ENCODE results near the gene NRG3. TPM values are rescaled to one million over a fixed set of nuclear protein-coding genes. Genes with fewer than 3 reads are reported as not detected.

Gene NRG3
- total RNA-seq, 1 donor from 2014 or later = not detected

DNA sequence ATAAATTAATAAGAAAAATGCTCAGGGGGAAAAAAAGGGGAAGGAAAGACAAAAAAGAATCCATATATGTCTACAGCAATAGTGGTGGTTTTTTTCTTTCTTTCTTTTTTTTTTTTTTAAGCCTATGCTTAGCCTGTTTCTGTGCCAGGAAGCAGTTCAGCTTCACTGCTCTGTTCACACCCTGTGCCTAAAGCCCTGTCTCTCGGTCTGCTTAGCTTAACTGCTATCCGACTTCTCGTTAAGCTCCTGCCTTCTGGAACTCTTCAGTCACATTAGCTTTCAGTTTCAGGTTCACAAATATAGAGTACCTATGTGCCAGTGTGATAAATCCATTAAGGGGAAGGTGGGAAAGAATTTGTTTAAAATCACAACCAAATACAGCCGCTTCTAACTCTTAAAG lies 26.5 kb upstream of the NRG3 start:
- H3K4me3 ChIP-seq (ENCODE audit: low read depth, low read length) = no peak overlapping the region
- no peak for DNase-seq (ENCODE audit: low read depth)
- no peaks in the 10 kb centered on the region for H3K27me3 ChIP-seq (ENCODE audit: control insufficient read depth, insufficient read depth, low read length)
- no peak for FAIRE-seq
- TF ChIP-seq, protein P1, sequence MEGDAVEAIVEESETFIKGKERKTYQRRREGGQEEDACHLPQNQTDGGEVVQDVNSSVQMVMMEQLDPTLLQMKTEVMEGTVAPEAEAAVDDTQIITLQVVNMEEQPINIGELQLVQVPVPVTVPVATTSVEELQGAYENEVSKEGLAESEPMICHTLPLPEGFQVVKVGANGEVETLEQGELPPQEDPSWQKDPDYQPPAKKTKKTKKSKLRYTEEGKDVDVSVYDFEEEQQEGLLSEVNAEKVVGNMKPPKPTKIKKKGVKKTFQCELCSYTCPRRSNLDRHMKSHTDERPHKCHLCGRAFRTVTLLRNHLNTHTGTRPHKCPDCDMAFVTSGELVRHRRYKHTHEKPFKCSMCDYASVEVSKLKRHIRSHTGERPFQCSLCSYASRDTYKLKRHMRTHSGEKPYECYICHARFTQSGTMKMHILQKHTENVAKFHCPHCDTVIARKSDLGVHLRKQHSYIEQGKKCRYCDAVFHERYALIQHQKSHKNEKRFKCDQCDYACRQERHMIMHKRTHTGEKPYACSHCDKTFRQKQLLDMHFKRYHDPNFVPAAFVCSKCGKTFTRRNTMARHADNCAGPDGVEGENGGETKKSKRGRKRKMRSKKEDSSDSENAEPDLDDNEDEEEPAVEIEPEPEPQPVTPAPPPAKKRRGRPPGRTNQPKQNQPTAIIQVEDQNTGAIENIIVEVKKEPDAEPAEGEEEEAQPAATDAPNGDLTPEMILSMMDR (IDR thresholded peaks at IDR 0.05; ENCODE audit: insufficient read depth, low read length, severe bottlenecking) = no peak
- no peaks in the 10 kb centered on the region for H3K36me3 ChIP-seq (ENCODE audit: control insufficient read depth, insufficient read depth, low read length)

DNA sequence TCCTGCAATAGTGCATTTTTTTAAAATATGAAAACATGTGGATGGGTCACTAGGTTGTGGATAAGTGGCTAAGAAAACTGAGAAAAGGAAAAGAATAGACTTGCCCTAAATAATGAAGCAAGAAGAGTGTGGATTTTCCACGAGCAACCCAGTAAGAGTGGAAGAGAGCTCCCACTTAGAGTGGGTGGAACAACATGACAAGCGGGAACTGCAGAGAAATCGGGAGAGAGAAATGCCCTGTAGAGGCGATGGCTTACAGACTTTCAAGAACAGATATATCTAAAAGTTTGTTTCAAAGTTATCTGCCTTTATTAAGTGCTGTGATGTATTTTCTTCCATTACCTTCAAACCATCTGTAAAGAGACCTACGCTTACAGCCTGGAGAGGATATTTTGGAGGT lies 26.1 kb upstream of the NRG3 start:
- Histone ChIP-seq H3K36me3 (ENCODE audit: control insufficient read depth, insufficient read depth, low read length) (no peaks in the 10 kb centered on the region), H3K4me3 (ENCODE audit: low read depth, low read length) (no peak overlapping the region), H3K27me3 (ENCODE audit: control insufficient read depth, insufficient read depth, low read length) (no peaks in the 10 kb centered on the region)
- TF ChIP-seq, protein P1 (IDR thresholded peaks at IDR 0.05; ENCODE audit: insufficient read depth, low read length, severe bottlenecking) = no peak
- FAIRE-seq (no peak), DNase-seq (ENCODE audit: low read depth) (no peak)

DNA sequence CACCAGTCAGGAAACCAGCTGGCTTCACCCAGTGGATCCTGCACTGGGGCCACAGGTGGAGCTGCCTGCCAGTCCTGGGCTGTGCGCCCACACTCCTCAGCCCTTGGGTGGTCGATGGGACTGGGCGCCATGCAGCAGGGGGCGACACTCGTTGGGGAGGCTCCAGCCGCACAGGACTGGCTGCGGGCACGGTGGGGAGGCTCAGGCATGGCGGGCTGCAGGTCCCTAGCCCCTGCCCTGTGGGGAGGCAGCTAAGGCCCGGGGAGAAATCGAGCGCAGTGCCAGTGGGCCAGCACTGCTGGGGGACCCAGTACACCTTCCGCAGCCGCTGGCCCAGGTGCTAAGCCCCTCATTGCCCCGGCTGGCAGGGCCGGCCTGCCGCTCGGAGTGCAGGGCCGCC lies 12.4 kb upstream of the NRG3 start:
- Histone ChIP-seq H3K36me3 (ENCODE audit: control insufficient read depth, insufficient read depth, low read length) (no peaks in the 10 kb centered on the region), H3K27me3 (ENCODE audit: control insufficient read depth, insufficient read depth, low read length) (no peaks in the 10 kb centered on the region), H3K4me3 (ENCODE audit: low read depth, low read length) (no peak overlapping the region)
- DNase-seq (ENCODE audit: low read depth) (no peak), FAIRE-seq (no peak)
- TF ChIP-seq, protein P1 (IDR thresholded peaks at IDR 0.05; ENCODE audit: insufficient read depth, low read length, severe bottlenecking) = no peak

DNA sequence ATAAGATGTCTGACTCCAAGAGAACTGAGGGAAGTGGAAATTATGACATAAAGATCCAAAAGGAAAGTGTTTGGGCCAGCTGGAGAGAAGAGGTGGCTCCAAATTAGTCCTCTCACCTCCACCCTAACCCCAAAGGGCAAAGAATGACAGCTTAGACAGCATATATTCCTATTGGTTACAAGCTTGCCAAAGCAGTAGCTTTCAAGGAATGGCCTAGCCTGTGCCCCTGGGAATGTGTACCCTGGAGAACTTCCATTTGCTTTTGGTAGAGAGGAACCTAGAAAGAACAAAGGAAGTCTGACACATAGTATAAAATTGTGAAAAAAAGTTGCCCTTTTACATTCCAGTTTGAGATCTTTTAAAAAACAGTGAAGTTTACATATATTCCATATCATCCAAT lies 11.2 kb upstream of the NRG3 start:
- DNase-seq (ENCODE audit: low read depth) (no peak), FAIRE-seq (no peak)
- Histone ChIP-seq H3K27me3 (ENCODE audit: control insufficient read depth, insufficient read depth, low read length) (no peaks in the 10 kb centered on the region), H3K4me3 (ENCODE audit: low read depth, low read length) (no peak overlapping the region), H3K36me3 (ENCODE audit: control insufficient read depth, insufficient read depth, low read length) (no peaks in the 10 kb centered on the region)
- TF ChIP-seq, protein P1 (IDR thresholded peaks at IDR 0.05; ENCODE audit: insufficient read depth, low read length, severe bottlenecking) = no peak

DNA sequence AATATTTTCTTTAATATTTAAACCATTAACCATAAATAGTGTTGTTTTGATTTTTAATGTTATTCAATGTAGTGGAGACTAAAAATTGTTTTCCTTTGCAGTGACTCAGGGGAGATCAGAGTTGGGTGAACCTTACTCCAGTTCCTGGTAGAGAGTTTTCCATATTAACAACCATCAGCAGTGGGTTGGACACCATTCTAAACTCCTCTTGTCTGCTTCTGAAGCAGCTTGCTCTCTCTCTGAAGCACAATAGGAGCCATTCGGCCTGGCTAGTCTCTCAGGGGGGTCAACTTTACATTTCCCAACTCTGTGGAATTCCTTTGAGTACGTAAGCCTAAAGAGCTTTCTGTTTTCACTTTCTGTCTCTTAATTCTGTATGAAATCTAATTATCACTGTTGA lies 9.4 kb upstream of the NRG3 start:
- FAIRE-seq (no peak), DNase-seq (ENCODE audit: low read depth) (no peak)
- TF ChIP-seq, protein P1 (IDR thresholded peaks at IDR 0.05; ENCODE audit: insufficient read depth, low read length, severe bottlenecking) = no peak
- no peaks in the 10 kb centered on the region for H3K36me3 ChIP-seq (ENCODE audit: control insufficient read depth, insufficient read depth, low read length)
- no peaks in the 10 kb centered on the region for H3K27me3 ChIP-seq (ENCODE audit: control insufficient read depth, insufficient read depth, low read length)
- H3K4me3 ChIP-seq (ENCODE audit: low read depth, low read length) = no peak overlapping the region

DNA sequence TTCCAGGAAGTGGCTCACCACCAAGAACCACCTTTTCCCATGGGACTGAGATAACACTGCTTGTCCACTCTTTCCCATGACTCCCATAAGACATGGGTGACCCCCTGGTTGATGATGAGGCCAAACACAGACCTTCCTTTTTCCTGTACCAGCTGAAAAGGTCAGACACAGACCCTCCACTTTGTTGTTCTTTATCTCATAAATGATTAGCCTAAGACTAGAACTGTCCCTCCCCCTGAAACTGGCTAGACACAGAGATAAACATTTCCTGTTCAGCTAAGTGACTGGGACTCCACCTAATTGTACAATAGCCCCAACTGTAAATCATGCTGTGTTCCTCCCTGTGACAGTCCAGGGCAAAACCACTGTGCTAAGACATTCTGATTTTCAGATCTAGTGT lies 8.2 kb upstream of the NRG3 start:
- FAIRE-seq (no peak), DNase-seq (ENCODE audit: low read depth) (no peak)
- TF ChIP-seq, protein P1 (IDR thresholded peaks at IDR 0.05; ENCODE audit: insufficient read depth, low read length, severe bottlenecking) = no peak
- no peak overlapping the region for H3K4me3 ChIP-seq (ENCODE audit: low read depth, low read length)
- no peaks in the 10 kb centered on the region for H3K36me3 ChIP-seq (ENCODE audit: control insufficient read depth, insufficient read depth, low read length)
- H3K27me3 ChIP-seq (ENCODE audit: control insufficient read depth, insufficient read depth, low read length) = no peaks in the 10 kb centered on the region
